ENCODE measurements around the gene CAPN3. TPM values are rescaled to one million over a fixed set of nuclear protein-coding genes. Genes with fewer than 3 reads are reported as not detected.

Gene CAPN3
- total RNA-seq, 4 donors from 2014 or later: 96.8 to 263 (median 163) TPM

- in situ Hi-C loops (cut with MboI; ENCODE audit: low sequenced_read_pairs in 4 of 4): no loop called here
- intact Hi-C loops (cut with DNase I; ENCODE audit: low total_unique reads): no loop called here
- Histone ChIP-seq H3K4me1 (peaks cover 41 to 49% of the 10 kb centered on the region in 2 donors), H3K27me3 (no peaks in the 10 kb centered on the region), H3K36me3 (peaks cover 0 to 7% of the 10 kb centered on the region in 2 donors), H3K4me3 (no peak overlapping the region), H3K9me3 (no peaks in the 10 kb centered on the region), H3K27ac (peak overlapping the region; percentile 93 to 97 (median 96))
- TF ChIP-seq POLR2A (IDR thresholded peaks at IDR 0.05): no peak
- TF ChIP-seq, protein P1, sequence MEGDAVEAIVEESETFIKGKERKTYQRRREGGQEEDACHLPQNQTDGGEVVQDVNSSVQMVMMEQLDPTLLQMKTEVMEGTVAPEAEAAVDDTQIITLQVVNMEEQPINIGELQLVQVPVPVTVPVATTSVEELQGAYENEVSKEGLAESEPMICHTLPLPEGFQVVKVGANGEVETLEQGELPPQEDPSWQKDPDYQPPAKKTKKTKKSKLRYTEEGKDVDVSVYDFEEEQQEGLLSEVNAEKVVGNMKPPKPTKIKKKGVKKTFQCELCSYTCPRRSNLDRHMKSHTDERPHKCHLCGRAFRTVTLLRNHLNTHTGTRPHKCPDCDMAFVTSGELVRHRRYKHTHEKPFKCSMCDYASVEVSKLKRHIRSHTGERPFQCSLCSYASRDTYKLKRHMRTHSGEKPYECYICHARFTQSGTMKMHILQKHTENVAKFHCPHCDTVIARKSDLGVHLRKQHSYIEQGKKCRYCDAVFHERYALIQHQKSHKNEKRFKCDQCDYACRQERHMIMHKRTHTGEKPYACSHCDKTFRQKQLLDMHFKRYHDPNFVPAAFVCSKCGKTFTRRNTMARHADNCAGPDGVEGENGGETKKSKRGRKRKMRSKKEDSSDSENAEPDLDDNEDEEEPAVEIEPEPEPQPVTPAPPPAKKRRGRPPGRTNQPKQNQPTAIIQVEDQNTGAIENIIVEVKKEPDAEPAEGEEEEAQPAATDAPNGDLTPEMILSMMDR (IDR thresholded peaks at IDR 0.05 in 4 of 5, conservative IDR thresholded peaks at IDR 0.05 in 1 of 5): no peak
- DNase-seq (no peak), ATAC-seq (no peak)
These were observed 15.5 kb downstream of the CAPN3 start for GRCh38 chr15:42374810-42375209.

GRCh38 chr15:42375252-42375651, 16.0 kb downstream of the CAPN3 start:
- in situ Hi-C loops (cut with MboI; ENCODE audit: low sequenced_read_pairs in 4 of 4) (no loop called here), intact Hi-C loops (cut with DNase I; ENCODE audit: low total_unique reads) (no loop called here)
- DNase-seq: no peak

GRCh38 chr15:42375941-42376340, 16.6 kb downstream of the CAPN3 start:
- Histone ChIP-seq H3K4me1 (peaks cover 44 to 46% of the 10 kb centered on the region in 2 donors), H3K27ac (peak overlapping the region; percentile 93 to 97 (median 96)), H3K9me3 (no peaks in the 10 kb centered on the region), H3K36me3 (peaks cover 0 to 7% of the 10 kb centered on the region in 2 donors), H3K4me3 (no peak overlapping the region), H3K27me3 (no peaks in the 10 kb centered on the region)
- no peak for TF ChIP-seq POLR2A (IDR thresholded peaks at IDR 0.05)
- in situ Hi-C loops (cut with MboI; ENCODE audit: low sequenced_read_pairs in 4 of 4) (no loop called here), intact Hi-C loops (cut with DNase I; ENCODE audit: low total_unique reads) (no loop called here)
- peak; percentile 16 to 18 for ATAC-seq
- DNase-seq: no peak

More at GRCh38 chr15:42375252-42375651, 16.0 kb downstream of the CAPN3 start:
- ATAC-seq: peak in 1 of 2 donors; percentile 22
- Histone ChIP-seq H3K27ac (peak overlapping the region; percentile 93 to 97 (median 96)), H3K9me3 (no peaks in the 10 kb centered on the region), H3K27me3 (no peaks in the 10 kb centered on the region), H3K4me1 (peaks cover 43 to 44% of the 10 kb centered on the region in 2 donors), H3K36me3 (peaks cover 0 to 7% of the 10 kb centered on the region in 2 donors), H3K4me3 (no peak overlapping the region)
- TF ChIP-seq, protein P1 (IDR thresholded peaks at IDR 0.05 in 4 of 5, conservative IDR thresholded peaks at IDR 0.05 in 1 of 5): no peak
- no peak for TF ChIP-seq POLR2A (IDR thresholded peaks at IDR 0.05)

GRCh38 chr15:42378011-42378410, 18.7 kb downstream of the CAPN3 start:
- Histone ChIP-seq H3K36me3 (no peaks in the 10 kb centered on the region), H3K4me1 (peaks cover 47 to 53% of the 10 kb centered on the region in 2 donors), H3K4me3 (no peak overlapping the region), H3K9me3 (no peaks in the 10 kb centered on the region), H3K27me3 (no peaks in the 10 kb centered on the region), H3K27ac (peak overlapping the region; percentile 91 to 96 (median 94))
- ATAC-seq: no peak
- no peak for DNase-seq
- in situ Hi-C loops (cut with MboI; ENCODE audit: low sequenced_read_pairs in 4 of 4) (no loop called here), intact Hi-C loops (cut with DNase I; ENCODE audit: low total_unique reads) (no loop called here)
- TF ChIP-seq, protein P1 (IDR thresholded peaks at IDR 0.05 in 4 of 5, conservative IDR thresholded peaks at IDR 0.05 in 1 of 5): no peak
- no peak for TF ChIP-seq POLR2A (IDR thresholded peaks at IDR 0.05)

DNA sequence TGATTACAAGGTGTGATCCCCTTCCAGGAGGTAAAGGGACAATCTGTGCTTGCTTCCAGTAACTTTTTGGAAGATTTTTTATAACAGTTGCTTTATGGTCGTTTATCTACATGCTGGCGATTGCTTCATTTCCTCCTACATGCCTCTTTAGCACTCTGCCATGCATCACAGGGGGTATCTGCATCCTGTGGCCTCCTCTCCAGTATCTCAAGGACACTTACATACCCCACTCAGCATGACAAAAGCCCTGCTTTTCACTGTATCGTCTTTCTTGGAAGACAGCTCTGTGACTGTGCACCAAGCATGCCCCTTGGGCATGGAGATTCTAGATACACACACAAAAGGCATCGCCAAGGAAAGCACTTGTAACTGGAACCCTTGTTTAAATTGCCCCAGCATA, 25.3 kb downstream of the CAPN3 start:
- in situ Hi-C loops (cut with MboI; ENCODE audit: low sequenced_read_pairs in 4 of 4): loop anchor here in 2 of 4 donors (10.0 kb wide), 1 partner anchor 110 kb away; the partner anchor contains the start of genes GANC (in 2 of the 2) and TMEM87A (in 2 of the 2)
- Histone ChIP-seq H3K4me1 (peaks cover 54% of the 10 kb centered on the region in 2 donors), H3K27me3 (no peaks in the 10 kb centered on the region), H3K36me3 (peaks cover 0 to 3% of the 10 kb centered on the region in 2 donors), H3K9me3 (no peaks in the 10 kb centered on the region), H3K4me3 (no peak overlapping the region), H3K27ac (peak overlapping the region; percentile 91 to 96 (median 94))
- ATAC-seq (no peak), DNase-seq (no peak)
- intact Hi-C loops (cut with DNase I; ENCODE audit: low total_unique reads): loop anchor here (10.0 kb wide), 1 partner anchor 180 kb away; the partner anchor contains the start of gene VPS39
- TF ChIP-seq, protein P1 (IDR thresholded peaks at IDR 0.05 in 4 of 5, conservative IDR thresholded peaks at IDR 0.05 in 1 of 5): no peak
- TF ChIP-seq POLR2A (IDR thresholded peaks at IDR 0.05): no peak
